GM21447 (cell line): ENCODE data around the gene PCGF1.
A peak's percentile ranks its signal among the peaks of the same experiment; 100 is the strongest.

ENCODE experiments used
- ATAC-seq: cut with Tn5 transposase; IDR thresholded peaks from one replicate; pipeline ENCODE4 v1.9.1; 2021; ENCODE audit not compliant: unreplicated experiment

Gene PCGF1

DNA sequence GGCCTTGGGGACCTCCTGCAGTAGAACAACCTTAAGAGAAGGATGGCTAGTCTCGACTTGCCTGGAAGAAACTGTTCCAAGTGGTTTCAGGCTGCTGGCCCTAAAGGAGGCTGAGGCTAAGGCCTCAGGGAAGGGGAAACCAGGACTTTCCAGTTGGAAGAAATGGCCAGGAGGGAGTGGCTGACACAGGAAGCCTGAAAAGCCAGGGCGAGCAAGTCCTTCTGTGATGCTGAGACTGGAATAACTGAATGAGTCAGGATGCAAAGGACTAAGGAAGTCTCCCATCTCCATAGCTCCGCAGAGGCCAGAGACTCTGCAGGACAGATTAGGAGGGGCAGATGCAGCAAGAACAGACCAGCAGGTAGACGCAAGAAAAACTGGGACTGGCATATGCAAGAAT, 29.6 kb upstream of the PCGF1 start:
- ATAC-seq: no peak

DNA sequence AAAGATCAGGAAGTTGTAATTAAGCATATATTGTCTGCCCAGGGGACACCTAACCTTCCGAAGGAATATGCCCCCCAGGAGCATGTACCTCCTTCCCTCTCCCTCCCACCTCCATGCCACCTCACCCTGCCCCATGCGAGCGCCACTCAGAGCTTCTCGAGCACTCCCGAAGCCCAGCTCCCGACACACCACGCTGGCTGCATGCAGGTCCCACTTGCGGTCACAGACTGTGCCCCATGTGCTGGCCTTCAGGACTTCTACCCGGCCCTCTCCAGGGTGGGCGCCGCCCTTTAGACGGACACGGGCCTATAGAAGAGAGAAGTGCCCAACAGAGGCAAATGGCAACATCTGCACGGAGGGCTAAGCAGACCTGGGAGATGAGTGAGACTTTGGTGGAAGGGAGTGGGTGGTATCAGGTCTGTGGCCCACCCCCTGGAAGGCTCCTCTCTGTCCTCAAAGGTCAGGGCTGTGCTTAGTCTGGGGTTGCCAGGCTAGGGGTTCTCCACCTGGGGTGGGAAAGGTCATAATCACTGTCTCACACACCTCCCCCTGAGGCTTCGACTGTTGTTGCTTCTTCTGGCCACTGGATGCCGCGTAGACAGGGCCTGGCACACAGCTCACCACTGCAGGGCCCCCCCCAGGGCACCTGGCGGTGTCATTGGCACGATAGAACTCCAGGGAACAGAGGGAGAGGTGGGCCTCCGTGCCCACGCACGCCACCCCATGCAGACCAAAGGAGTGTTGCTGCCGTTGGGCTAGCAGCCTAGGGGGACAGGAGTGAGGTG, 28.9 kb upstream of the PCGF1 start:
- ATAC-seq: no peak

DNA sequence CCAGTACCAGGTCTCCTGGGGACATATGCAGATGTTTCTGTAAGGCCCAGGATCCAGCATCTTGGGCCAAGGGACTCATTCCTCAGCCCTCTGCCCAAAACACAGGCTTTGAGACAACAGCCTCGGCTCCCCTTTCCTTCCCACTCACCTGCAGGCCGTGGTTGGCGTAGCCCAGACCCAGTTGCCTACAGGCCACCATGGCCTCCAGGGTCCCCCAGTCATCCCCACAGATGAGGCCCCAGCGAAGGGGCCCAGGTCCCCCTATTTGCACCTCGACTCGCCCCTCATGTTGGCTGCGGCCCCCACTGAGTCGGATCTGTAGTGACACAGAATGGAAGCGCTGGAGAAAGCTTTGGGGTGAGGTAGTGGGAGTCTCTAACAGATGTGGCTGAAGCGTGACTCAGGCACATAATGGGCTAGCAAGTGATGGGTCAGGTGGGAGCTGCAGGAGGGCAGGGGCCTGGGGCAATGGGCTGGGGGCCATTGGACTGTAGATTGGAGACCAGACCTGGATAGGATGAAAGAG, 28.0 kb upstream of the PCGF1 start:
- ATAC-seq: no peak

DNA sequence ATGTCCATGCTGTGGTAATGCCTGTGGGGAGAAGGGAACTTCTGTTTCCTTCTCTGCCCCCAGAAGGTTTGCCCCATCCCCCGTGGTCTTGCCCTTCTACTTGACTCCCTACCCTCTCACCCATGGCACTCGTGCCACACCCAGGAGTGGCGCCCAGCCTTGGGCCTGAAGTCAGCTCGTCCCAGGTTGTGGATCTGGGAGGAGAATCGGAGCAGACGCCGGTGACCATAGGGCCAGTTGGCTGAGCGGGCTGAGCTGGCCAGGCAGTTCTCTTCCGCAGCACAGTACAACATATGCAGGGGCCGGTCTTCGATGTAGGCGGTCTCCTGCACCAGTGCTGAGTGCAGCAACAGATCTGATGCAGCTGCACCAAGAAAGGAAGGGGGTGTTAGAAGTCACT, 26.9 kb upstream of the PCGF1 start:
- ATAC-seq: no peak

DNA sequence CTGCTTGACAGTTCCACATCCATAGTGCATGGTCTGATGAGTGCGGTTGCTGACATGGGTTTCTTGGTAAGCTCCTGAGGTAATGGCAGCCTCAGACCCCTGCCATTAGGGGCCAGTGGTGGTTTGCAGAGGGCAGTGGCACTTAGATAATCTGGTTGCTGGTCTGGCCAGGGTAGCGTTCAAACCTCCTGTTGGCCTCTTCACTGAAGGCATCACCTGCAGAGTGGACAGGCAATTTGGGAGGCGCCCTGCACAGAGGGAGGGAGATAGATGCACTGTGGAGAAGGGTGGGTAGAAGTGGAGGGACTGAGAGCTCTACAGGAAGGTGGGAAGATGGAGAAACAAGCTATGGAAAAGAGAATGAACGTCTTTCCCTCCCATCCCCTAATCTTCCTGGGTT, 26.0 kb upstream of the PCGF1 start:
- ATAC-seq: no peak

DNA sequence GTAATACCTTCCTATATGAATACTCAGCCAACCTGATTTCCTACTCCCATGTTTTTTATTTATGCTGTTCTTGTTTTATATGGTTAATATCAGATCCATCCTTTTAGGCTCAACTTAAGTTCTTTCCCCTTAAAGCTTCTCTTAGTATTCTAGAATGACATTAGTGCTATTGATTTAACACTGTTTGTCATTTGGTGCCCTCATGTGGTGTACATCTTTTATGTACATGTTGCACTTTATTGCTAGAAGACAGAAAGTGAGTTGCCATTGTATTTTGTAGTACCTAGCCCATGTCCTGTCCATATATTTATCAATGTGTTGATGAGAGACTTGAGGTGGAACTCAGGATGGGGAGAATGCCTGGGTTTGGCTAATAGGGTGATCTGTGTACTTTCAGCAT, 24.7 kb upstream of the PCGF1 start:
- ATAC-seq: no peak

DNA sequence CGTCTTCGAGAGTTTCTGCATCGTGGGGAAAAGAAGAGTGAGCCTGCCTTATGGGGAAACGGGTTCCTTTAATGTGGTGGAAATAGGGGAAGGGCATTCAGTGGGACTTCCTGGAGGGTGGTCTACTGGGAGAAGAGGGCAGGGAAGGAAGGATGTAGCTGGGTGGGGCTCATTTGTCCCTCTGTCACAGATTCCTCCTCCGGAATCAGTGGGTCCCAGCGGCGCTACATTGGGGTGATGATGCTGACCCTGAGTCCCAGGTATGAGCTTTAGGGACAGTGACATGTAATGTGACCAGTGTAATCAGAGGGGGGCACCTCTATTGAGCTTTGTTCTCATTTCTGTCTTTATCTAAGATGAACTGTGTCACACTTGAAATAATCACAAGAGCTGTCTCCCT, 24.2 kb upstream of the PCGF1 start:
- no peak for ATAC-seq

DNA sequence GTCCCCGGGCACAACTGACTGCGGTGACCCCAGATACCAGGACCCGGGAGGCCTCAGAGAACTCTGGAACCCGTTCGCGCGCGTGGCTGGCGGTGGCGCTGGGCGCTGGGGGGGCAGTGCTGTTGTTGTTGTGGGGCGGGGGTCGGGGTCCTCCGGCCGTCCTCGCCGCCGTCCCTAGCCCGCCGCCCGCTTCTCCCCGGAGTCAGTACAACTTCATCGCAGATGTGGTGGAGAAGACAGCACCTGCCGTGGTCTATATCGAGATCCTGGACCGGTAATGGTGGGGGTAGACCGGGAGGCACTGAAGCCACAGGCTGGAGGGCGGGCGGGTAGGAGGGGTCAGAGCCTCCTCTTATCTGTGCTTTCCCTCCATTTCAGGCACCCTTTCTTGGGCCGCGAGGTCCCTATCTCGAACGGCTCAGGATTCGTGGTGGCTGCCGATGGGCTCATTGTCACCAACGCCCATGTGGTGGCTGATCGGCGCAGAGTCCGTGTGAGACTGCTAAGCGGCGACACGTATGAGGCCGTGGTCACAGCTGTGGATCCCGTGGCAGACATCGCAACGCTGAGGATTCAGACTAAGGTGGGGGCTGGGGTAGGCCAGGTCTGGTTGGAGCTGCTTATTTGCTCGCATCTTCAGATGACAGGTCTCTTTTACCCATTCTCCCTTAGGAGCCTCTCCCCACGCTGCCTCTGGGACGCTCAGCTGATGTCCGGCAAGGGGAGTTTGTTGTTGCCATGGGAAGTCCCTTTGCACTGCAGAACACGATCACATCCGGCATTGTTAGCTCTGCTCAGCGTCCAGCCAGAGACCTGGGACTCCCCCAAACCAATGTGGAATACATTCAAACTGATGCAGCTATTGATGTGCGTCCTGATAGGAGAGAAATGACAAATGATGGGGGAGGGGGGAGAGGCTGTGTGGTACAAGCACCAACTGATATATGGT, 23.0 kb upstream of the PCGF1 start:
- peak; percentile 39 for ATAC-seq

DNA sequence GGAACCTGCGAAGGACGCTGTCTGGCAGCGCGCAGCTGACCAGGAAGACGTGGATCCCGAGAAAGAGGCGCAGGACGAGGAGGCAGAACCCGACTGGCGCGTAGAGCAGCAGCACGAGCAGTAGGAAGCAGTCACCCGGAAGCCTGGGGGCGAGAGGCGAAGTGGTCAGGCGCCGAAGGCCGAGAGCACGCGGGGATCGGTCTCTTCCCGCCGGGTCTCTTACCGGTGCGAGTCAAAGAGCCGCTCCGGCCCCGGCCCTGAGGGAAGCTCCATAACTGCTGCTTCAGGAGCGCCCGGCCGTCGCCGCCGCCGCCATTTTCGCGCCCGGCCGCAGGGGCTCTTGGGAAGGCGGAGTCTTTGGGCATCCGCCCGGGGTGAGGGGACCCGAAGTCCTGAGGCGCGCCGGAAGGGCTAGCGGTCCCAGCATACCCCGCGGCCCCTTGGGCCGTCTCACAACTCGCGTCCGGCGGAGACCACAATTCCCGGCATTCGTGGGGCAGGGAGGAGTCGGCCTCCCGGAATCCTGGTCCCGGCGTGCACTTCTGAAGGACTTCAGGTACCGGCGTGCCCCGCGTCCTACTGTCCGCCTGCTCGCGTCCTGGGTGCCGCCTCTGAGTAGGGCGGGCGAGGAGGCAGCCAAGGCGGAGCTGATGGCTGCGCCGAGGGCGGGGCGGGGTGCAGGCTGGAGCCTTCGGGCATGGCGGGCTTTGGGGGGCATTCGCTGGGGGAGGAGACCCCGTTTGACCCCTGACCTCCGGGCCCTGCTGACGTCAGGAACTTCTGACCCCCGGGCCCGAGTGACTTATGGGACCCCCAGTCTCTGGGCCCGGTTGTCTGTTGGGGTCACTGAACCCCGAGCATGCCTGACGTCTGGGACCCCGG, 22.1 kb upstream of the PCGF1 start, which contains the start of the genes AUP1 and HTRA2:
AUP1 (minus strand) TSS at position 350 of the 882 bp plus-strand sequence; CDS start at position 273, 77 bp downstream.
HTRA2 (plus strand) TSS at position 577 of the 882 bp plus-strand sequence; CDS start at position 651, 74 bp downstream.
- ATAC-seq: peak; percentile 73

DNA sequence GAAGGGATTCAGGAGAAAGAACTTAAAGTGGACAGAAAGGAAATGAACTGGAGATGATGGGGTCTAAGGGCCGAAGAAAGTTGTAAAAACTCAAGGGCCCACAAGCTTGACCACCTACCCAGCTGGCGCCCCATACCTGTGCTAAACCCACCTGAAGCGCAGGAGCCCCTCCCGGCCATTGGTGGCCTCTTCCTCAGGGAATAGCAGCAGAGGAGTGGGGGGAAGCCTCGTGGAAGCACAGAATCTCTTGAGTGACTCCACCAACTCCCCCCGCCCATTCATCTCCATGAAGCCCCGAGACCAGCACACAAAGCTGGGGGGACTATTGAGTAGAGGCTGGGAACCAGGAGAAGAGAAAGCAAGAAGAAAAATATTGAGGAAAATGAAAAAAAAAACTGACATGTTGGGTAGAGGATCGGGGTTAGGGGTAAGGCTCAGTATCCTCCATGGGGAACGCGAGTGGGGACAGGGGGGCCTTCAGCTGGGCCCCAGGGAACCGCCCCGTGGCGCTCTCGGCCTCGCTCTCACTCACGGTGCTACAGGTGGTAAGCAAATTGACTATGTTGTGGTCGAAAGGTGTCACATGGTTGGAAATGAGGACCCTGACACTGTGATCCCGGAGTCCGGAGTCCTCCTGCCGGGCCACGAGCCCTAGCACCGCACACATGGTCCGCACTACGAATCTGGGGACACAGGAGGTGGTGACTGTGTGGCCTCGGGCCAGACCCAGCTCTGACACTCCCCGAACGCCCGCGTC, 21.3 kb upstream of the PCGF1 start:
- peak; percentile 8 for ATAC-seq

DNA sequence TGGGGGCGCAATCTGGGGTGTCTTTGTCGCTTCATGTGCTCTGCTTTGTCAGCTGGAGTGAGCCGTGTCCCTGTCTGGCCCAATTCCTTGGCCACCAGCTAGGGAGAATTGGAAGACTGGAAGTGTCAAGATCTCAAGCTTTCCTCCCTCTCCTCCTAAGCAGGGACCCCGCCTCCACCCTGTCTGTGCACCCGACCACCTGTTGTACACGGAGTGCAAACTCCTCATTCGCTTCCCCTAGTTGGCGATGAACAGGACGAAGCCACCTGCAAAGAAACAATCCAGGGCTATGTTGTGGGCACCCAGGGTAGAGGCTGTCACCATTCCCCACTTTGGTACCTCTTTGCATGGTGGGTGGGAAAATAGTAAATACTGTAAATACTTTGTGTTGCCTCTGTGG, 20.2 kb upstream of the PCGF1 start:
- no peak for ATAC-seq

DNA sequence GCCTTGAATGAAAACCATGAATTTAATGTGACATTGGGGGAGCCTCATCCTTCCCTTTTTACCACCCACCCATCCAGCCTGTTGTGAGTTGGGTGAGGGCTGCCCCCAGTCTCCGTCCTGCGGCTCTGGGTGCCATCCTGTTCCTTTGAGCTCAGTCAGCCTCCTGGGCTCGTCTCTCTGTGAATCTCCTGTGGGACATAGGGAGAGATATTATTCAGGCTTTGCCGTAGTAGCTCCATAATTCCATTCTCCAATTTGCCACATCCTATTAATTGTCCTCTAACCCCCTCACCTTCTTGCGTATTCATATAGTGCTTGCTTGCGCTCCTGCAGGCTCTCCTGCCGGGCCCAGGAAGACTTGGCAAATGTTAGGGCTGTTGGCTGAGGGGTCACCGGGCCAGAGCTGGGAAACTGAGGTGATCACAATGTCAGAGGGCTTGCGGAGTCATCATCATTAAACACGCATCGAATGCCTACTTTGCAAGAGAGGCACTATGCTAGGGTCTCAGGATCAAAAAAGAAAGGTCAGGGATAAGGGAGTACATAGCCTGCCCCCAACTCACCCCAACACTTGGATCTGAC, 19.2 kb upstream of the PCGF1 start:
- no peak for ATAC-seq

DNA sequence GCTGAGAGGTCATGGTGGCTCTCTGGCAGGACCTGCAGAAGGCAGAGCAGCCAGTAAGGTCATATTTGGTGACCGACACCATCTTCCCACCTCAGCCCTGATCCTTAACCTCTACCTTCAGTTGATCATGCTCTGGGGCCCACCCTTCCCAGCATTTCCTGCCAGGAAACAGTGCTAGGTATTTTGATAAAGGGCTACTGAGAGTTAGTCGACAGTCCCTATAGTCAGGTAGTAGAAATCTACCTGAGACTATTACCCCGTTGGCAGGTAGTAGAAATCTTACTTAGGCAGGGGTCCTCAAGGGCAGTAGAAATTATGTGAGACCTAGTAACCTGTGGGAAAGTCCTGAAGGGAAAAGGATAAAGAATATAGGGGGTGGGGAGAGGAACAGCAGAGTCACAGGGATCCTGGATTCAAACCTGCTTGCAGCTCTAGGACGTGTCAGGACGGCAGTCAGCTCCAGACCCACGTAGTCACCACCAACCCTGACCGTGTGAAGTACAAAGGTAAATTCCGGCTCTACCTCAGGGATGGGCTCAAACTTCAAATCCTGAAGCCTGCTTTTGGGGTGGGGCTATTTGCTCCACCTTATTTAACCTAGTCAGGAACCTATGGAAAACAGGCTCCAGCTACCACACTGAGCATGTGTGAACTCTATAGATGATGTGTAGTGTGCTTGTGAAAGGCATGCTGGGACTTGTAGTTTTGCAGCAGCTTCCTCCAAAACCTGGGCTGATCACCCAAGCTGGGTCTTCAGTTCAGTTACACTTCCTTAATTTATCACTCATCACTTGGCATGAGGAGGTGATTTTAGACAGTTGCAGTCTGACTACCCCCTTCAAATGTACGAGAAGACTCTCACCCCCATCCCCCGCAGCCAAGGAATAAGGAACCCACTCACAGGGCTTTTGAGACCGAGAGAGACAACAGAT, 18.5 kb upstream of the PCGF1 start, which contains the start of gene DQX1:
DQX1 (minus strand) TSS at position 515 of the 932 bp plus-strand sequence; CDS start at position 13, 502 bp downstream.
- no peak for ATAC-seq

DNA sequence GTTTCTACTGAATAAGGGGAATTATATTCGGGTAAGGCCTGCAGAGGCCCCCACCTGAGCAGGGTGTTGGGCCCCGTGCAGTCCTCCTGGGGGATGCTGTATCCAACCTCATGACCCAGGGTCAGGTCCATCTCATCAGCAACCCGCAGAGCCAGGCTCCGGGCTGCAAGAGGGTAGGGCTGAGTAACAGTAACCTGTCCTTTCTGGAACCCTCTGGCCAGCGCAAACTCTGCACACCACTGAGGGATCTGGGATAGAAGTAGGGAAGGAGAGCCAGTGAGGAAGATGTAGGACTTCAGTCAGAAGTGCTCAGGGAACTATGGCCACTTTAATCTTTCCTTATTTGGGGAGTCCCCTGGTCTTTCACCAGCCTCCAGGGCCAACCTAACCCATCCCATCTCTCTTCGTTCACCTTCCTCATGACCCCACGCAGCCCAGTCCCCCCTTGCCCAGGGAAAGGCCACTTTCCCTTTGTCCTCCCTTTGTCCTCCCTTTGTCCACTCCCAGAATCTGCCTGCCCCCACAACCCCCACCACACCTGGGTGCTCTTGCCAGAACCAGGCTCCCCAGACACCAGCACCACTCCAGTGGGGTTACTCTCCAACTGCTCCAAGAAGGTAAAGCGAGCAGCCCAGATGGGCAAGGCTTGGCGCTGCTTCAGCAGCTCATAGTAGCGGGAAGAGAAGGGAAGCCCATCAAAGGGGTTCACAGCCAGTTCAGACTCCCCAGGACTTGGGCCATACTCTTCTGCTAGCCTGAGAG, 17.6 kb upstream of the PCGF1 start:
- no peak for ATAC-seq

DNA sequence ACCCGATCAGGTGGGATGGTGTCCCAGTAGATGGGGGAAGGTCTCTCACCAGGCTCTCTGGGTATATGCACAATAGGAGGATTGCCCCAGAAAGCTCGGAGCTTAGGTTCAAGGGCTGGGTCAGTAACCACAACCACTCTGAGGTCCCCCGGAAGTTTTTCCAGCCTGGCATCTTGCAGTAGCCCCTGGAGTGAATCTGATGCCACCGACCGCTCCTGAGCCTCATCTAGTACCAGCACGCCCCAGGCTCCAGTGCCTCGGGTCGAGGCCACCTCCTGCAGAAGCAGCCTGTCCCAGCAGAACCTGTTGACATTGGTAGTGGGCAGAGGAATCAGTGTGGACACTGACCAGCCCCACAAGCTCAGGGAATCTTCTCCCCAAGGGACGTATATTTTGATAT, 16.5 kb upstream of the PCGF1 start:
- no peak for ATAC-seq

DNA sequence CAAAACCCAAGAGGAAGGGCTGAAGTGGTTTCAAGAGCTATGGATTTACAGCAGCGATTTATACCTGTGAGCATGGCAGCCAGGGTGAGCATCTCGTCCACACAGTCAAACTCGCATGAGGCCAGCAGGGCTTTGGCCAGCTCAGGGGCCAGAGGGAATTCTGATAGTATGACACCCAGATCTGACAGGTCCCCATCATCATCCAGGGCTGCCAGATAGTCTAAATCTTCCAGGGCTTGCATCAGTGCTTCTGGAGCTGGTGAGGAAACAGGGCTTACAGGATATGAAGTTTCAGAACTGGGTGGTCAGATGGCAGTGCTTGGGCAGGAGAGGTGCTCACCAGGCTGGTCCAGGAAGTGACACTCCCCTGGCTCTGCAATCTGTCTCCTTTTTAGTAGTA, 15.0 kb upstream of the PCGF1 start:
- ATAC-seq: no peak

DNA sequence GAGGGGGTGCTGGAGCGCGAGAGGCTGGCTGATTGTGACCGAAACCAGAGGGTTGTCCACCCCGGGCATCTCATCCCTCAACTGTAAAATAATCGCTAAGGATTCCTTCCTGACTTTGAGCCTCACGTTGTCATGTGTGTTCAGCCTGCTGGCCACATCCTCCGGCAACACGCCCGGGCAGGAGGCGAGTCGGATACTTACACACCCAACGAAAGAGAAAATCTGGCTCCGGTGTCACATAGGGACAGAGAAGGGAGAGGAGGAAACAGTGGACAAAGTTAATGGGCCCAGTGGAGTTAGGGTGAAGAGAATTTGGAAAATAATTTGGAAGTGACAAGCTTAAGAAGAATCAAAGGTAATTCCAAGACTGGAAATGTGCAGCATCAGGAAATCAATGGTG, 9.2 kb upstream of the PCGF1 start:
- ATAC-seq: no peak
